Omental fat pad (tissue), 4 donors: ENCODE data around the gene GLIS1. TPM values are rescaled to one million over a fixed set of nuclear protein-coding genes. Genes with fewer than 3 reads are reported as not detected.

Experiments used
- ATAC-seq: fragments of 150-250 bp; one replicate; pipeline ENCODE4 v1.9.1; 2016; ENCODE audit warnings: mild to moderate bottlenecking, moderate library complexity; ENCODE audit not compliant: low FRiP score
- DNase-seq: peaks from one replicate; pipeline ENCODE4 v3.0.0-alpha.2; 2019; ENCODE audit warnings: low spot score
- total RNA-seq, 4 donors: library from RNA; depleted of rRNA; stranded (reverse); fragments of >200 nt; gene quantifications; one replicate each; pipeline ENCODE4 v1.1.0, GENCODE V29; 2016
- TF ChIP-seq, protein P1 (sequence below), 3 donors: fragments of 450-650 bp; IDR thresholded peaks; one replicate each; pipeline ENCODE4 v1.5.1; 2016 to 2017; ENCODE audit warnings: antibody characterized with exemption in 3 of 3, mild to moderate bottlenecking in 3 of 3, moderate library complexity in 2 of 3

The GLIS1 gene
- total RNA-seq, 4 donors from 2014 or later, result 0.19 to 1.4 (median 0.75) TPM

DNA sequence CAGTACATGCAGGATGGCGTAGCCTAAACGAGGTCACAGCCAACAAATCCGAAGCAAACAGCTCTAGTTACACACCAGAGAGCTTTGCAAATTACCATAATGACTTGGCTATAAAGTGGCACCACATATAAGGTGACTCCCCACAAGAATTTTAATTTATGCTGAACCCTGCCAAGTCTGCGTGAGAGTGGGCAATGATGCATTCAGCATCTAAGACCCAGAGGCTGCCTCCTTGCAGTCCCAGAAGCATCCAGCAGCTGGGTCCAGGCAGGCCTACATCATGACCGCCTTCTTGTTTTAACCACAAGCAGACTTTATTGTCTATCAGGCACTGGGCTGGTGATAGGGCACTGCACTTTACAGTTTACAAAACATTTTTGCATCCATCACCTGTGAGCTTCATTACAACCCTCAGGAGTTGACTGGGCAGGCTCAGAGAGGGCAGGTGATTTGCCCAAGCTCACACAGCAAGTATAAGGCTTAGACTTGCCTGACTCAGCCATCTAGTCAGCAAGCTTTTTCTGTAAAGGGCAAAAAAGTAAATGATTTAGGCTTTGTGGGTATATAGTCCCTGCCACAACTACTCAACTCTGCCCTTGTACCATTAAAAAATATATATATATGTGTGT lies 134.6 kb downstream of the GLIS1 start:
- DNase-seq, result no peak
- no peak for ATAC-seq
- TF ChIP-seq, protein P1, sequence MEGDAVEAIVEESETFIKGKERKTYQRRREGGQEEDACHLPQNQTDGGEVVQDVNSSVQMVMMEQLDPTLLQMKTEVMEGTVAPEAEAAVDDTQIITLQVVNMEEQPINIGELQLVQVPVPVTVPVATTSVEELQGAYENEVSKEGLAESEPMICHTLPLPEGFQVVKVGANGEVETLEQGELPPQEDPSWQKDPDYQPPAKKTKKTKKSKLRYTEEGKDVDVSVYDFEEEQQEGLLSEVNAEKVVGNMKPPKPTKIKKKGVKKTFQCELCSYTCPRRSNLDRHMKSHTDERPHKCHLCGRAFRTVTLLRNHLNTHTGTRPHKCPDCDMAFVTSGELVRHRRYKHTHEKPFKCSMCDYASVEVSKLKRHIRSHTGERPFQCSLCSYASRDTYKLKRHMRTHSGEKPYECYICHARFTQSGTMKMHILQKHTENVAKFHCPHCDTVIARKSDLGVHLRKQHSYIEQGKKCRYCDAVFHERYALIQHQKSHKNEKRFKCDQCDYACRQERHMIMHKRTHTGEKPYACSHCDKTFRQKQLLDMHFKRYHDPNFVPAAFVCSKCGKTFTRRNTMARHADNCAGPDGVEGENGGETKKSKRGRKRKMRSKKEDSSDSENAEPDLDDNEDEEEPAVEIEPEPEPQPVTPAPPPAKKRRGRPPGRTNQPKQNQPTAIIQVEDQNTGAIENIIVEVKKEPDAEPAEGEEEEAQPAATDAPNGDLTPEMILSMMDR (IDR thresholded peaks at IDR 0.05), result no peak

DNA sequence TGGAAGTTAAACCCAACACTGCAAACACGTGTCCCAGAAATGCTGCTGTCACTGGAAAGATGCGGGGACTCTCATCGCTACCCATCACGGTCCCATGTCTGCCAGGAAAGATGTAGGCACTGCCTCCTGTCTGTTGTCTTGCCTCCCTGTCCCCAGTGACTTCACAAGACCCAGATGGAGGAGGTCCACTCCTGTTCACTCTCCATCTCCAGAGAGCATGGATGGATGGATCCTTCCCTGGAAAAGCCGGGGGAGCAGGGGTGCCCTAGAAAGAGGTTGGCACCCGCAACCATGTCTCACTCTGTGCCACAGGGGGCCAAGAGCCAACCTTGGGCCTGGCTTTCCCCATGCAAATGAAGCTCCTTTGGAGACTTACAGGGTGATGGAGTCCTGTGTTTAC lies 135.5 kb downstream of the GLIS1 start:
- DNase-seq (no peak), ATAC-seq (no peak)
- TF ChIP-seq, protein P1 (IDR thresholded peaks at IDR 0.05), result no peak

DNA sequence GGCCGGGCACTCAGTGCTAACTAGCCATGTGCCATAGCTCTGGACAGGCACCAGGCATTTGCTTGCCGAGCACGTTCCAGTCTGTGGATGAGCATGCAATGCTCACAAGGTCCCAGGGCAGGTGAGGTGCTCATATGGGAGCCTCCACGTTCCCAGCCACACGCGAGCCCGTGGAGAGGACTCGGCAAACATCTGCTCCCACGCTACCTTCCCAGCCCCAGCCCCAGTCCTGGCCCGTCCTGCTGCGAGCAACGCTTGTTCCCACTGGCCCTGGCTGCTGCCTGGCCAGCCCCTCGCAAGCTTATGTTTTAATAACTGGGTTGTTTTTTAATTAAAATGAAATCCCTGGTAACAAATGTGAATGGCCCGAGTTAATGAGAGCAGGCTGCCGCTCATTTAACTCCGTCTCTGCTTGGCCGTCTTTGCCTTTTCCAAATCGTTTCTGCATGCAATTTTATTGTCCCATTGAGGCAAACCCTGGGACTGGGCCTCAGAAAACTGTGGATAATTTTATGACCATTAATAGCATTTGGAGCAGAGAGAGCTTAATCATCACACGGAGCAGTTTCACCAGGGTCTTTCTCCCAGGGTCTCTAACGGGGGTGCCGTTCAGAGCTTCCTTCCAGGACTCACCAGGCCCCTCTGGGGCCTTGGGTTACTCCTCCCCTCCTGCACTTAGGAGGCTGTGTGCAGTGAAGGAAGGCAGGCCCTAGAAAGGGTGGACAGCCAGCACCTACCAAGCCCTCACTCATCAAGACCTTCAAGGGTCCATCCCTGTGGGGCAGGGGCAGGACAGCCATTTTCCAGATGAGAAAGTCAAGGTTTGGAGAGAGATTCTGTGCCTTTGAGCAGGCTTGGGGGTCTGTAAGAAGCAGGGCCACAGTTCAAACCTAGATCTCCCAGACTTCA lies 136.8 kb downstream of the GLIS1 start:
- TF ChIP-seq, protein P1 (IDR thresholded peaks at IDR 0.05), result no peak
- DNase-seq (no peak), ATAC-seq (no peak)

DNA sequence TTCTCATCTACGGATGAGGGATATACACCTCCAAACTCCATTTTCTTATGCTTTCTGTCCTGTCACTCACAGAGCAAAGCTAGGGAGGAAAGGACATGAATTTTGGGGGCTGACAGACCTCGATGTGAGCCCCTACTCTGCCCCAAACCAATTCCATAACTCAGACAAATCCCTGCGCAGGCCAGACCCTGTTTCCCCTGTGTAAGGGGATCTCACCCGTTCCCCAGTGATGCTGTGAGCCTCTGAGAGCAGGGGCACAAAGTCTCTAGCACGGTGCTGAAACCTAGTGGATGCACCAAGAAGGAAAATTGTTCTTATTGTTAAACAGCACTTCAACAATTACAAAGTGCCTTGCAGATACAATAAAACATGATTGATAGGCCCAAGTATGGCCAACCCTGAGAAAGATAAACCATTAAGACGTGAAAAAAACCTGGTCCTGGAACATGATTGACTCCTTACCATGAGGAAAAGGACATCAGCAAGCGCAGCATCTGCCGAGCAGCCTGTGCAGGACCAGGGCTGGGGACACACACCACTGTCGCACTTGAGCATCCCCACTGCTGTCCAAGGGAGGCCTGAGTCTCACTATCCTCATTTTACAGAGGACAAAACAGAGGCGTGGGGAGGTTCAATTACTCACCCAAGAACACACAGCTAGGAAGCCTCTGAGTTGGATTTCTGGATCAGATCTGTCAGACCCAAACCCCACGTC lies 137.8 kb downstream of the GLIS1 start:
- TF ChIP-seq, protein P1 (IDR thresholded peaks at IDR 0.05), result no peak
- ATAC-seq (no peak), DNase-seq (no peak)

DNA sequence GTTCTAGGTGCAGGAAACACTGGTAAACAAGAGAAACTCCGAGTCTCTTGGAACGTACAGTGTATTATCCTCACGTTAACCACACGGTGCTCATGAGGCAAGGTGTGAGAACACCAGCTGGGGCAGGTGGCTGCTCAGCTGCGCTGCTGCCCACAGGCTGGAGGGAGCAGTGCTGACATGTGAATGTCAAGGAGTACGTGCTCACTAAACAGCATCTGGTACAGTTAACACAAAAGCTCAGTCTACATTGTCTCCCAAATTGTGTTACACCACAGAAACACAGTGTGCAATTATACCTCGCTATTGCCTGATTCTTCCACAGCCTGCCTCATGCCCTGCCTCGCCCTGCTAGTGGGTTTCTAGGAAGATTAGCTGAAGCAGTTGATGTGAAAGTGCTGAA lies 138.4 kb downstream of the GLIS1 start:
- TF ChIP-seq, protein P1 (IDR thresholded peaks at IDR 0.05), result no peak
- ATAC-seq, result no peak
- DNase-seq, result no peak

DNA sequence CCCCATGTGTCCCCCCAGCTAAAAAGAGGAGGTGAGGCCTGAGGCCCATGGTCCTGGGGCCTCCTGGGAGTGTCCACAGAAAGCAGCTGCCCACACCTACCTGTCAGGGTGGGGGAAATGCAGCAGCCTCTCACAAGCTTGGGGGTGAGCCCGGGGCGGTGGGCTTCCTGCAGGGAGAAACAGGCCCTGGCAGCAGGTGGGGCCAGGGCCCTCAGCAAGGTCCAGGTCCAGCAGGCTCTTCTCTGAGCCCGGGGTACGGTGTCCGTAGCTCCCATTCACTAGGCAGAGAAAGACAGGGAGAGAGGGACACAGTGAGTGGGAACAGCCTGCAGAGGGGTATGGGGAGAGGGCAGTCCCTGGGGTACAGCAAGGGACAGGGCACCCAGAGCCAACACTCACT lies 139.0 kb downstream of the GLIS1 start:
- DNase-seq (no peak), ATAC-seq (no peak)
- TF ChIP-seq, protein P1 (IDR thresholded peaks at IDR 0.05), result no peak
